IPS-20b (cell line): Measurements from ENCODE around the gene NOLC1.

Experiments
- H3K27ac ChIP-seq: one replicate; pipeline ENCODE4 v1.5.1; 2013; ENCODE audit warnings: low read length
- H3K27me3 ChIP-seq: 2 replicates; pipeline ENCODE4 v1.6.1; 2013; ENCODE audit warnings: mild to moderate bottlenecking, low read length, inconsistent platforms; ENCODE audit not compliant: insufficient read depth
- H3K36me3 ChIP-seq: 2 replicates; pipeline ENCODE4 v1.6.1; 2013; ENCODE audit warnings: low read depth, mild to moderate bottlenecking, inconsistent platforms, low read length, moderate library complexity; ENCODE audit not compliant: insufficient read depth
- H3K4me1 ChIP-seq: 2 replicates; pipeline ENCODE4 v1.6.1; 2013; ENCODE audit warnings: mild to moderate bottlenecking, control low read depth, inconsistent platforms, low read length, moderate library complexity; ENCODE audit not compliant: insufficient read depth
- H3K4me3 ChIP-seq: 2 replicates; pipeline ENCODE4 v1.5.1; 2013; ENCODE audit warnings: mild to moderate bottlenecking, low read length, inconsistent platforms
- H3K9ac ChIP-seq: 2 replicates; pipeline ENCODE4 v1.6.1; 2013; ENCODE audit warnings: low read depth, mild to moderate bottlenecking, inconsistent platforms, low read length, moderate library complexity
- H3K9me3 ChIP-seq: 2 replicates; pipeline ENCODE4 v1.6.1; 2013; ENCODE audit warnings: mild to moderate bottlenecking, low read depth, low read length, inconsistent platforms; ENCODE audit not compliant: insufficient read depth

Gene NOLC1

GRCh38 chr10:102151774-102152544 is at the start of gene NOLC1:
TSS of gene NOLC1 (plus strand) at chr10:102152389. CDS start at chr10:102152411, 22 bp downstream.
- H3K27me3 ChIP-seq, result no peaks in the 10 kb centered on the region
- no peaks in the 10 kb centered on the region for H3K9me3 ChIP-seq
- peak within 1 kb of the TSS; percentile 70 for H3K27ac ChIP-seq
- H3K4me3 ChIP-seq, result peak within 1 kb of the TSS; percentile 97
- peaks cover 7% of the 10 kb centered on the region; the same call in 1 of the 2 replicates for H3K4me1 ChIP-seq
- H3K9ac ChIP-seq, result peak within 1 kb of the TSS; percentile 100
- H3K36me3 ChIP-seq, result peaks cover 72% of the 10 kb centered on the region

- peaks cover 41% of the 10 kb centered on the region for H3K36me3 ChIP-seq
- no peak overlapping the region for H3K27ac ChIP-seq
- H3K9me3 ChIP-seq, result no peaks in the 10 kb centered on the region
- no peaks in the 10 kb centered on the region for H3K27me3 ChIP-seq
- no peak overlapping the region for H3K9ac ChIP-seq
- H3K4me3 ChIP-seq, result no peak overlapping the region
- H3K4me1 ChIP-seq, result no peaks in the 10 kb centered on the region
Measured at GRCh38 chr10:102102421-102102820, 49.8 kb upstream of the NOLC1 start.

- no peaks in the 10 kb centered on the region for H3K4me1 ChIP-seq
- H3K36me3 ChIP-seq, result peaks cover 69% of the 10 kb centered on the region
- no peak overlapping the region for H3K9ac ChIP-seq
- no peak overlapping the region for H3K4me3 ChIP-seq
- H3K9me3 ChIP-seq, result no peaks in the 10 kb centered on the region
- H3K27me3 ChIP-seq, result no peaks in the 10 kb centered on the region
- no peak overlapping the region for H3K27ac ChIP-seq
Measured at GRCh38 chr10:102106998-102107397, 45.2 kb upstream of the NOLC1 start.

- Histone ChIP-seq H3K36me3 (peaks cover 65% of the 10 kb centered on the region), H3K4me1 (peaks cover 15% of the 10 kb centered on the region), H3K4me3 (no peak overlapping the region), H3K9ac (no peak overlapping the region), H3K9me3 (no peaks in the 10 kb centered on the region), H3K27me3 (no peaks in the 10 kb centered on the region), H3K27ac (no peak overlapping the region)
Measured at GRCh38 chr10:102109166-102110116, 42.7 kb upstream of the NOLC1 start.

GRCh38 chr10:102111276-102111675 is 40.9 kb upstream of the NOLC1 start:
- Histone ChIP-seq H3K27me3 (no peaks in the 10 kb centered on the region), H3K36me3 (peaks cover 56% of the 10 kb centered on the region), H3K9ac (no peak overlapping the region), H3K4me1 (peaks cover 23% of the 10 kb centered on the region), H3K9me3 (no peaks in the 10 kb centered on the region), H3K4me3 (no peak overlapping the region), H3K27ac (no peak overlapping the region)

- H3K9ac ChIP-seq, result no peak overlapping the region
- H3K4me1 ChIP-seq, result peaks cover 34% of the 10 kb centered on the region
- H3K36me3 ChIP-seq, result peaks cover 46% of the 10 kb centered on the region
- H3K27me3 ChIP-seq, result no peaks in the 10 kb centered on the region
- no peak overlapping the region for H3K27ac ChIP-seq
- H3K9me3 ChIP-seq, result no peaks in the 10 kb centered on the region
- H3K4me3 ChIP-seq, result peak overlapping the region; percentile 89
Measured at GRCh38 chr10:102112210-102112817, 39.9 kb upstream of the NOLC1 start.

- Histone ChIP-seq H3K9me3 (no peaks in the 10 kb centered on the region), H3K27ac (peak overlapping the region; percentile 52), H3K36me3 (peaks cover 36% of the 10 kb centered on the region), H3K4me3 (peak overlapping the region; percentile 89), H3K27me3 (no peaks in the 10 kb centered on the region), H3K4me1 (peaks cover 44% of the 10 kb centered on the region), H3K9ac (peak overlapping the region; percentile 90; the same call in 1 of the 2 replicates)
Measured at GRCh38 chr10:102113261-102113955, 38.8 kb upstream of the NOLC1 start.

- Histone ChIP-seq H3K9me3 (no peaks in the 10 kb centered on the region), H3K36me3 (peaks cover 28% of the 10 kb centered on the region), H3K9ac (peak overlapping the region; percentile 90), H3K4me3 (peak overlapping the region; percentile 89), H3K4me1 (peaks cover 48% of the 10 kb centered on the region), H3K27ac (peak overlapping the region; percentile 52), H3K27me3 (no peaks in the 10 kb centered on the region)
Measured at GRCh38 chr10:102113956-102114857, 38.0 kb upstream of the NOLC1 start.

GRCh38 chr10:102114861-102115618 is 37.1 kb upstream of the NOLC1 start:
- H3K27me3 ChIP-seq, result no peaks in the 10 kb centered on the region
- peak overlapping the region; percentile 65 for H3K4me3 ChIP-seq
- H3K36me3 ChIP-seq, result peaks cover 20% of the 10 kb centered on the region
- H3K9ac ChIP-seq, result peak overlapping the region; percentile 57; the same call in 1 of the 2 replicates
- H3K4me1 ChIP-seq, result peaks cover 48% of the 10 kb centered on the region
- no peaks in the 10 kb centered on the region for H3K9me3 ChIP-seq
- peak overlapping the region; percentile 30 for H3K27ac ChIP-seq

- Histone ChIP-seq H3K4me3 (peak overlapping the region; percentile 65), H3K9me3 (no peaks in the 10 kb centered on the region), H3K27ac (peak overlapping the region; percentile 30), H3K27me3 (no peaks in the 10 kb centered on the region), H3K36me3 (peaks cover 13% of the 10 kb centered on the region), H3K4me1 (peaks cover 48% of the 10 kb centered on the region), H3K9ac (peak overlapping the region; percentile 57; the same call in 1 of the 2 replicates)
Measured at GRCh38 chr10:102115775-102116174, 36.4 kb upstream of the NOLC1 start.
